IMR-90 (cell line): Measurements from ENCODE around the gene KRT77.

Experiments used
- BHLHE40 ChIP-seq: fragments of 150-350 bp; IDR thresholded peaks from 2 replicates; pipeline ENCODE4 v1.6.1; 2016; ENCODE audit warnings: mild to moderate bottlenecking, low read depth, low read length
- CEBPB ChIP-seq: IDR thresholded peaks from 2 replicates; pipeline ENCODE4 v1.6.1; 2012; ENCODE audit warnings: low read depth, low read length, improper control_type of control experiment
- POLR2A ChIP-seq: IDR thresholded peaks from 2 replicates; pipeline ENCODE4 v1.6.1; 2012; ENCODE audit warnings: mild to moderate bottlenecking, low read depth, low read length
- TF ChIP-seq, protein P1 (sequence below): conservative IDR thresholded peaks from 2 replicates; pipeline ENCODE4 v1.5.1; 2012; ENCODE audit warnings: mild to moderate bottlenecking, low read depth, low read length, improper control_type of control experiment
- TF ChIP-seq, protein P2 (sequence below): fragments of 150-350 bp; IDR thresholded peaks from 2 replicates; pipeline ENCODE4 v1.6.1; 2017; ENCODE audit warnings: mild to moderate bottlenecking, antibody characterized with exemption, low read length, low read depth

DNA sequence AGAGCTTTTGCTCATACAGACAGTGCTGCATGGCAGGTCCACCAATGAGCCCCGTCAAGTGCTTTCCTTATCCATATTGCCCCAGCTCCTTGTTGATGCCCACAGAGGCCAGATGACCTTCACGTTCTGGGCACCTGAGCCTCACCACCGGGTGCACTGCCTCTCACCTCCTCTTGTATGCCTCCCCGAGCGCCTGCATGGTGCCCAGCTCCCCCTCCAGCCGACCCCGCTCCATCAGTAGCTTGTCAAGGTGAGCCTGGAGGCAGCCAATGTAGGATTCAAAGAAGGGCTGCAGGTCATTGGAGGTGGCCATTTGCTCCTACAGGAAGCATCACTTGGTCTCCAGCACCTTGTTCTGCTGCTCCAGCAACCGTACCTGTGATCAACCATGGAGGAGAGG lies 31.8 kb upstream of the KRT77 start:
- TF ChIP-seq, protein P1, sequence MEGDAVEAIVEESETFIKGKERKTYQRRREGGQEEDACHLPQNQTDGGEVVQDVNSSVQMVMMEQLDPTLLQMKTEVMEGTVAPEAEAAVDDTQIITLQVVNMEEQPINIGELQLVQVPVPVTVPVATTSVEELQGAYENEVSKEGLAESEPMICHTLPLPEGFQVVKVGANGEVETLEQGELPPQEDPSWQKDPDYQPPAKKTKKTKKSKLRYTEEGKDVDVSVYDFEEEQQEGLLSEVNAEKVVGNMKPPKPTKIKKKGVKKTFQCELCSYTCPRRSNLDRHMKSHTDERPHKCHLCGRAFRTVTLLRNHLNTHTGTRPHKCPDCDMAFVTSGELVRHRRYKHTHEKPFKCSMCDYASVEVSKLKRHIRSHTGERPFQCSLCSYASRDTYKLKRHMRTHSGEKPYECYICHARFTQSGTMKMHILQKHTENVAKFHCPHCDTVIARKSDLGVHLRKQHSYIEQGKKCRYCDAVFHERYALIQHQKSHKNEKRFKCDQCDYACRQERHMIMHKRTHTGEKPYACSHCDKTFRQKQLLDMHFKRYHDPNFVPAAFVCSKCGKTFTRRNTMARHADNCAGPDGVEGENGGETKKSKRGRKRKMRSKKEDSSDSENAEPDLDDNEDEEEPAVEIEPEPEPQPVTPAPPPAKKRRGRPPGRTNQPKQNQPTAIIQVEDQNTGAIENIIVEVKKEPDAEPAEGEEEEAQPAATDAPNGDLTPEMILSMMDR, result no peak
- TF ChIP-seq, protein P2, sequence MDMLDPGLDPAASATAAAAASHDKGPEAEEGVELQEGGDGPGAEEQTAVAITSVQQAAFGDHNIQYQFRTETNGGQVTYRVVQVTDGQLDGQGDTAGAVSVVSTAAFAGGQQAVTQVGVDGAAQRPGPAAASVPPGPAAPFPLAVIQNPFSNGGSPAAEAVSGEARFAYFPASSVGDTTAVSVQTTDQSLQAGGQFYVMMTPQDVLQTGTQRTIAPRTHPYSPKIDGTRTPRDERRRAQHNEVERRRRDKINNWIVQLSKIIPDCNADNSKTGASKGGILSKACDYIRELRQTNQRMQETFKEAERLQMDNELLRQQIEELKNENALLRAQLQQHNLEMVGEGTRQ, result no peak
- TF ChIP-seq CEBPB, result no peak
- no peak for TF ChIP-seq POLR2A
- no peak for TF ChIP-seq BHLHE40
